Activated T-cell treated with anti-CD3 and anti-CD28 coated beads for 48 hours (primary cell): ENCODE measurements around the gene FAM3D.

ENCODE experiments used
- DNase-seq: peaks from one replicate; pipeline ENCODE4 v3.0.0-alpha.2; 2020; ENCODE audit warnings: low read depth

FAM3D gene

DNA sequence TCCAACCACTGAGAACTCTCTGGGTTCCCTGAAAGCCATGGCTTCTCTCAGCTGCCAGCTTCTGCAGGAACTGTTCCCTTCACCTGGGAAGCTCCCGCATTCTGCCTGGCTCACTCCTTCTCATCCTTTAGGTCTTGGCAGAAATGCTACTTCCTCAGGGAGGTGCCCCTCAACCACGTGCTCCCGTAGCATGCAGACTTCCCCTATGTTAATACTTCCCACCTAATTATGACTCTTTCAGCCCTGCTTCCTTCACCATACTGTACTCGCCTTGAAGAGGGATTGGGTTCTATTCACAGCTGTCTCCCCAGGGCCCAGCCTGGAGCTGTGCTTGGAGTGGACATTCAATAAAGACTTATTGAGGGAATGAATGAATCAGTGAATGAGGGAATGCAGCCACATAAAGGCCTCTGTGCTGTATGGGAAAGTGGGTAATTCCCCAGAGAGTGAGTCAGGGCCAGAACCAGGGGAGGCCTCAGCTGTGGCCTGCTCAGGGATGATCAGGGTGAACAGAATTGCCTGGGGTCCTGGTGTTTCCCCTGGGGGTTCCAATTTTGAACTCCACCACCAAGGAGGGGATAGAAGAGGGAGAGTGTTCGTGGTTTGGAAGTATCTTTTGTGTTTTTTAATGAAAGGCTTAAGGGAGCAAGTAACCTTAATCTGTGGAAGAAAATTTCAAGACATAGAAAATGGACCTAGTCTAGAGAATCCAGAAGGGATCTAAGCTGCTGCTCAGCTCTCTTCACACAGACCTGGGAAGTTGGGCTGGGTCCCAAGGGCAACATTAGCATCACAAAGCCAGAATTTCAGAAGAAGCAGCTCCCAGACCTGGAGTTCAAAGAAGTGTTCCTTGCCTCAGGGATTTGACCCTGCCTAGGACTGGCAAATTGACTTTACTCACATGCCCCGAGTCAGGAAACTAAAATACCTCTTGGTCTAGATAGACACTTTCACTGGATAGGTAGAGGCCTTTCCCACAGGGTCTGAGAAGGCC, 74.8 kb downstream of the FAM3D start:
- DNase-seq = no peak

DNA sequence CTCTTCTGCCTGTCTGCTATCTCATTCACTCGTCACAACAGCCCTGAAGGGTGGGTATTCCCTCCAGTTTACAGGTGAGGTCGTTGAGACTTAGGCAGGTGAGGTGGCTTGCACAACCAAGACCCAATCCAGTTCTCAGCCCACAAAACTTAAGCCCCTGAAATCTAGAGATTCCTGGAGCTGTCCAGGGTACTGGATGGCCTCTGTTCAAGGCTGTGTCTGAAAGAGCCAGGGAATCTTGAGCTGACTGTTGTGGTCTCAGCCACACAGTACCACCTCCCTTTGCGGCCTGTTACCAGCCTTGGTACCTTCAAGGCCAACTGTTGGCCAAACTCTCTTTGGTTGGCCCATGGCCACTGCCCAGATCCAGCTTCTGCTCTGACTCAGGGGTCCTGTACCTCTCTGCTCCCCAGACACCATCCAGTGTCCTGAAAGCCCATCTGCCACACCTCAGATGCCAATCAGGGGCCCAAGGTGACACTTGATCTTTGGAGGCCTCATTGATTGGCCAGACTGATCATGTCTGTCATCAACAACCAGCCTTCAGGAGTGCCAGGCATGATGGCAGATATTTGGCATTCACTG, 78.5 kb downstream of the FAM3D start:
- DNase-seq = no peak

DNA sequence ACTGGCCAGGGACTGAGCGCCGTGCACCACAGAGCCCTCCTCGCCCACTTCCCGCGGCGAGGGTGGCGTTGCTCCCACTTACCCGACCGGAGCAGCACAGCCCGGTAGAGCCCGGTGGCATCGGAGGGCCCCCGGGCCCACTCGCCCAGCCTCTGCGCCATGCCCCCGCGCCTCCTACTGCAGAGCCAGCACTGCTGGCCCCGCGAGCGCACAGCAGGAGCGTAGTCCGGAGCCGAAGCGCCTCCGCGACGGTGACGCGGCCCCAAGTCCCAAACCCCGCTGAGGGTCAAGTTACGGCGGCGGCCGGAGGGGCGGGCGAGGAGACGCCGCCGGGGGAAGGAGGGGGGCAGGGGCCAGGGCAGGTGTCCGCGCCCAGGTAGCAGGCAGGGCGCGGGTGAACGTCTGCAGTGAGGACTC, 79.8 kb downstream of the FAM3D start:
- no peak for DNase-seq

DNA sequence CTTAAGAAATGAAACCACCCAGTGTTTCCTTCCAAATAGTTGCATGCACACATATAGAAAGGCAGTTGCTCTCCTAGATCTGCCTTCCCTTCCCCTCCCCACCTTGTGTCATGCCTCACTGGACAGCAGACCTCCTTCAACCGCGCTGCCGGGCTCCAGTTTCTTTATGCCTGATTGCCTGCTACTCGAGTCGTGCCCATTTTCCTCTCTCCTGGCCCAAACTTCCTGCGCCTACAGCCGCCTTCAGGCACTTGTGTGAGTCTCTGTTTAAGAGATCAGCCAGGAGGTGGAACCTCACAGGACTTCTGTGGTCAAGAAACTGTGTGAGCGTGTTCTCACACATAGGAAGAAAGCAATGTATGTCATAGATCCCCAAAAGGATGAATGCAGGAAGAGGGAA, 80.6 kb downstream of the FAM3D start:
- no peak for DNase-seq

DNA sequence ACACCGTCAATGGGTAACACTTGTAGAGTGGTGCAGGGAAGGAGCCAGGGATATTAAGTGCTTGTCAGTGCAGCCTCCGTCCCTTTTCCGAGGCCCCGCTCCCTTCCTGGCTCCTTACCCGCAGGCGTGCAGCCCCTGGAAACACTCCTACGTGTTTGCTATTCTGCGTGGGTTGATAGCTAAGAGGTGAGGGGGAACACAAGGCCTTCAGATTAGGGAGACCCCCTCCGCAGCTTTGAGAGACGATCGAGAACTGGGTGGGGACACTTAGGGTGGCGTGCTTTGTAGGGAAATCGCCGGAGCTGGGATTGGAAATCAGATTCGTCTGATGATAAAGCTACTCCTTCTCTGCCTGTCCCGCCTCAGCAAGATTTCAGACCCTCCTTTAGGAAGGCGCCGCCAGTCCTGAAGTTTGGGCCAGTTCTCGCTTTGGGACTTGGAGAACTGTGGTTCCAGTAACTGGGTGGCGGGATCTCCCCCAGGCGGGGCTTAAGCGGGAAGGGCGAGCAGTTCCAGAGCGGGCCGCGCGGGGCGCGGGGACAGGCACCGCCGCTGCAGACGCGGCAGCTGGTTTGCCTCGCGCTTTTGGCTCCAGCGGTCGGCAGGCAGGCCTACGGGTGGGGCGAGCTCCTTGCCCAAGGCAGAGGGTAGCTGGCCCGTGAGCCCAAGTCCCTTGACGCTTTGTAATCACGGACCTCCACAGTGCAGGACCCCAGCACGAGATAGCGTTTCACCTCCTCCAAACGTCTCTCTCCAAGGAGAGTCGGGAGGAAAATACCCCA, 81.4 kb downstream of the FAM3D start:
- DNase-seq = peak; percentile 60

DNA sequence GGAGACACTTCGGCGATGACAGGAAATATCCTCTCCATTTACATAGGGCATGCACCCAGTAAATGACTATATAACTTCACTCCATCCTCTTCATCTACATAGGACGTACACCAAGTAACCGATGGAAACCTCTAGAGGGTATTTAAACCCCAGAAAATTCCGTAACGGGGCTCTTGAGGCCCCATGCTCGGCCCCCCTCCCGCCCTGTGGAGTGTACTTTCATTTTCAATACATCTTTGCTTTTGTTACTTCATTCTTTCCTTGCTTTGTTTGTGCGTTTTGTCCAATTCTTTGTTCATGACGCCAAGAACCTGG, 81.9 kb downstream of the FAM3D start:
- no peak for DNase-seq
